Spleen (tissue), 7 donors: Measurements from ENCODE around the gene MSI2.

Source experiments
- POLR2AphosphoS5 ChIP-seq, 3 donors: sonication (generic); formaldehyde crosslinking; IDR thresholded peaks; one replicate each; pipeline ENCODE4 v1.5.1; 2017; ENCODE audit warnings: antibody characterized with exemption in 3 of 3
- TF ChIP-seq, protein P1 (sequence below), 11 experiments: fragments of 200-600 bp in 7 of 11; fragments of 450-650 bp in 4 of 11; sonication (generic) in 4 of 11; IDR thresholded peaks in 8 of 11; conservative IDR thresholded peaks in 3 of 11; 1 replicate in 7 of 11; 2 replicates in 4 of 11; pipeline versions ENCODE4 v1.4.0 to v1.8.0; 2016 to 2021; ENCODE audit warnings: antibody characterized with exemption in 11 of 11, inconsistent platforms in 4 of 11, mild to moderate bottlenecking in 1 of 11
- donor health status: DM: no; HTN: no; CAD: no; lungs with moderate emphysema.
- donor health status: DM: no; HTN: no; CAD: no.
- donor health status: DM: no; HTN: no; CAD: no.

DNA sequence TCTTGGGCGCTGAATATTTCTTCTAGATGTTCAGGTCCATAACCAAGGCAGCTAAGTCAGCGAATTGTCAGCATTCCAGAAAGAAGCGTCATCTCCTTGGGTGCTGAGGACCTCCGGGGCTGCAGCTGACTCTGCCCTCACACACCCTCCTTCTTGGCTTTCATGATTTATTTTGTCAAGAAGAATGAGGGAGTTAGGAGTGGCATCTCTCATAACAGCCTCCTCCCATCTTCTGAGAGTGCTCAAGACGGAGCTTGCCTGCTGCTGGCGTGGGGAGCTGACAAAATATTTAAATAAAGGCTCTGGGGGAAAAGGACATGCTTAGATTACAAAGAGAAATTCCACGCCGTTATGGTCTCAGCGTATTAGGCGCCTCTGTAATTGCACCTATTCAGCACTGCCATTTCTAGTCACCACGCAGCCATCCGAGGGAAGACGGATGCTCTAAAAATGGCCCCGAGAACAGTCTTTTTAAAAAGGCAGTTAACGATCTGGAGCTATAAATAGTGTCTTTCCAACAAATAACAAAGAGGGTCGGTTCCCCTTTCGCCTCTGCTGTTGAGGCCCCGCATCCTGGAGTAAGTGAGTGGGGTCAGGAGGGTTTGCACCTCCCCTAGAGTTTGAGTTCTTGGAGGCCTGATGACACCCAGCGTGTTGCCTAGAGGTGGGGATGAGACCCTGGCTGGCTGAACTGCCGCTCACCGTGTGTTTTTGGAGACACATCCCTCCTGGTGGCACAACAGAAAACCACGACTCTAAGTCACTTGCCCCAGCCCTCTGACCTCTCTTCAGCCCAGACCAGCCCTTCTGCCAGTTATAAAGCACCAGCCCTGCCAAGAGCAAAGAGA is 301.7 kb downstream of the MSI2 start:
- TF ChIP-seq, protein P1, sequence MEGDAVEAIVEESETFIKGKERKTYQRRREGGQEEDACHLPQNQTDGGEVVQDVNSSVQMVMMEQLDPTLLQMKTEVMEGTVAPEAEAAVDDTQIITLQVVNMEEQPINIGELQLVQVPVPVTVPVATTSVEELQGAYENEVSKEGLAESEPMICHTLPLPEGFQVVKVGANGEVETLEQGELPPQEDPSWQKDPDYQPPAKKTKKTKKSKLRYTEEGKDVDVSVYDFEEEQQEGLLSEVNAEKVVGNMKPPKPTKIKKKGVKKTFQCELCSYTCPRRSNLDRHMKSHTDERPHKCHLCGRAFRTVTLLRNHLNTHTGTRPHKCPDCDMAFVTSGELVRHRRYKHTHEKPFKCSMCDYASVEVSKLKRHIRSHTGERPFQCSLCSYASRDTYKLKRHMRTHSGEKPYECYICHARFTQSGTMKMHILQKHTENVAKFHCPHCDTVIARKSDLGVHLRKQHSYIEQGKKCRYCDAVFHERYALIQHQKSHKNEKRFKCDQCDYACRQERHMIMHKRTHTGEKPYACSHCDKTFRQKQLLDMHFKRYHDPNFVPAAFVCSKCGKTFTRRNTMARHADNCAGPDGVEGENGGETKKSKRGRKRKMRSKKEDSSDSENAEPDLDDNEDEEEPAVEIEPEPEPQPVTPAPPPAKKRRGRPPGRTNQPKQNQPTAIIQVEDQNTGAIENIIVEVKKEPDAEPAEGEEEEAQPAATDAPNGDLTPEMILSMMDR (IDR thresholded peaks at IDR 0.05 in 8 of 11, conservative IDR thresholded peaks at IDR 0.05 in 3 of 11): no peak
- TF ChIP-seq POLR2AphosphoS5 (IDR thresholded peaks at IDR 0.05): peak in 1 of 3 donors; percentile 32
